LNCAP (cell line): Measurements from ENCODE around the gene HS6ST1.

Experiments used
- CTCF ChIP-seq: fragments of 450-650 bp; IDR thresholded peaks from 2 replicates; pipeline ENCODE4 v1.5.1; 2017; ENCODE audit warnings: mild to moderate bottlenecking

HS6ST1 gene, protein sequence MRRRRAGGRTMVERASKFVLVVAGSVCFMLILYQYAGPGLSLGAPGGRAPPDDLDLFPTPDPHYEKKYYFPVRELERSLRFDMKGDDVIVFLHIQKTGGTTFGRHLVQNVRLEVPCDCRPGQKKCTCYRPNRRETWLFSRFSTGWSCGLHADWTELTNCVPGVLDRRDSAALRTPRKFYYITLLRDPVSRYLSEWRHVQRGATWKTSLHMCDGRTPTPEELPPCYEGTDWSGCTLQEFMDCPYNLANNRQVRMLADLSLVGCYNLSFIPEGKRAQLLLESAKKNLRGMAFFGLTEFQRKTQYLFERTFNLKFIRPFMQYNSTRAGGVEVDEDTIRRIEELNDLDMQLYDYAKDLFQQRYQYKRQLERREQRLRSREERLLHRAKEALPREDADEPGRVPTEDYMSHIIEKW

DNA sequence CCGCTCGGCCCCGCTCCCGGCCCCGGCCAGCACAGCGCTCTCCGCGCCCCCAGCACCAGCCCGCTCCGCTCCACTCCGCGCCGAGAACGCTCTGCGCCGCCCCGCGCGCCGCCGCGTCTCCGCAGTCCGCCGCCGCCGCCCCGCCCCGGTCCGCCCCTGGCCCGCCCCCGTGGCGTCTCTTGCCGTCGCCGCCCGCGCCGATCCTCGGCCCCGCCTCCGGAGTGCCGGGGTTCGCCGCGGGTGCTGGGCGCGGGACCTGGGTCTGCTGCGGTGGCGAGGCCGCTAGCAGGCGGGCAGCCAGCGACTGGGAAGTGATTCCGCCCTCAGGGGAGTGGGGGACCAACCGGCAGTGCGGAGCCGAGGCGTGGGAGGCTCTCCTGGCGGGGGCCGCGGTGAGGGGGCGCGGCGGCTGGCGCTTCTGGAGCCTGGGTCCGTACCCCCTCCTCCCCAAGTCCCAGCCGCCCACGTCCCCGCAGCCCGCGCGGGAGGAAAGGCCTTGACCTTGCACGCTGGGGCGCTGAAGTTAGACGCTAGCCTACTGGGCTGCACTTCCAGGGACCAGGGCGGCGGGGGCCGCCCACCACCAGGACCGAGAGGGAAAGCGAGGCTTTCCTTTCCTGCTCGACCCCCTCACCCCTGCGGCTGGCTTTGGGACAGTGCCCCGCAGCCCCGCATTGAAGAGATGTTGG, at the start of gene HS6ST1:
Gene HS6ST1, minus strand, starts transcription at position 93 of the 689 bp plus-strand sequence. CDS start 305 bp downstream, outside the sequence.
- no peak for TF ChIP-seq CTCF

- no peak for TF ChIP-seq CTCF
Observed at GRCh38 chr2:128367601-128368359, 49.1 kb upstream of the HS6ST1 start.

DNA sequence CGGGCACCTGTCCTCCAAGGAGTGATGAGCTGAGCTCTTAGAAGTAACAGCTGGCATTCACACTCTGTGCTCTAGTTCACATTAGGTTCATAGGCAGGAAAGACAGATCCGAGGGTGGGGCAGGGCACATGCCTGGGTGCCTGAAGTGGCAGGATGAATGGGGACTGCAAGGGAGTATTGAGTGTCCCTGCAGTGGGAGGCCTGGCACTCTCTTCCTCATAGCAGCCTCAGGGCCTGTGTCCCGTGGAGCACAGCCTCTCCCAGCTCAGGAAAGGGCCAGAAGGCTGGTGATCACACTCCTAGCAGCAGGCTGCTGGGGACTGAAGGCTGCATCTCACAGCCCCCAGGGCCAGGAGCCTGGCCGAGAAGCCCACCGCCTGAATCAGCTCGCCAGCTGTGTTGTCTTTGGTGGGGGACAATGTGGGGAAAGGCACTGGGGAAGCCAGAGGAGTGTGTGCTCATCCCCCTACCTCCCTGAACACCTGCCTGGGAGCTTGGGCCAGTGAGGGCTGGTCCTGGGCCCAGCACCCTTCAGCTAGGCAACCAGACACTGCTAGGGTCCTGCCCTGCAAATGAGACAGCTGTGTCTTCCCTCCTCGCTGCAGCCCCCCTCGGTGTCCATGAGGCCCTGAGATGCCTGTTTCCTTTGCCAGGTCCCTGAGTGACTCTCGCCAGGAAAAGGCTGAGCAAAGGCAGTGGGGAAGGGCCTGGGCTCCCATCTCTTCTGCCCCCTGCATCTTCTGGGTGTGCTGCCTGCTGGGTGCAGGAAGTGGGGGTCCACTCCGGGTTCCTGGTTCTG, 48.2 kb upstream of the HS6ST1 start:
- TF ChIP-seq CTCF = no peak

DNA sequence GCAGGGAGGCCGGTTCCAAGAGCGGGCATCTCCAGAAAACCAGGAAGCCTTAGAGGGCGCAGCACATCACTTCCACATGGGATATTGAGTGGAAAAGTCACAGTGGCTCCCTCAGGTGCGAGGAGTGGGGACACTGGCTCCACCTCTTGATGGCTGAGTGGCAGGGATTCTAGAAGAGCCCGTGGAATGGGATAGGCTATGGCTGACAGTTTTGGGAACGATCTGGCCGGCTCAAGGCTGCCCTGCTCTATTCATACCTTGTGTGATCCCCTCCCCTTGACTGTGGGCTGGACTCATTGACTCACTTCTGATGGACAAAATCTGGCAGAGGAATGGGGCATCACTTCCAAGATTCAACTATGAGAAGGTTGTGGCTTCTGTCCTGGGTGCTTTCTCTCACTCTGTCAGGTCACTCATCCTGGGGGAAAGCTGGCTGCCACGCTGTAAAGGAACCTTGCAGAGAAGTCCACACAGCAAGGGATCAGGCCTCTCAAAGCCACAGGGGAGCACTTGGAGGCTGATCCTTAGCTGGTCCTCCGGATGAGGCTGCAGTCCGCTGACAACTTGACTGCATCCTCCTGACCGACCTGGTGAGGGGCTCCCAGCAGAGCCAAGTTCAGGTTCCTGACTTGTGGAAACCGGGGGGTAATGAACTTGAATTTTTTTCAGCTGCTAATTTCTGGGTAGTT, 46.7 kb upstream of the HS6ST1 start:
- TF ChIP-seq CTCF = no peak

DNA sequence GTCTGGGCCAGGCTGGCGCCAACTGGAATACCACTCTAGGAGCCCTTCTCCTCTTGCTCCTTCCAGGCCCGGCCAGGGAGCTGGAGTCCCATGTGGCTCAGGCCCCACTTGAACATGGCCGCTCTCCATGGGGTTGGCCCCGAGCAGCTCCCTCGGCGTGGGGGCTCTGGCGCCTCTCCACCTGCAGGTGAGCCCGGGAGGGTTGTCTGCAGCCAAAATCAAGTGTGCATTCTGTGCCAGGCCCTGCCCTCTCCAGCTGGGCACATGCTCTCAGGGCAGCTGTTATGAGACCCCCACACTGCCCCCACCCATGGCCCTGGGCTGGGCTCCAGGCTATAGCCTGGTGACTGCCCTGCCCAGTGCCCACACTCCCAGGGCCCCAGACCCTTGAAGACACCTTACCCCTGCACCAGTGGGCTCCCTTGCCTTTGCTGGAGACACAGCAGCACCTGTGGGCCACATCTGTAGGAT, 45.8 kb upstream of the HS6ST1 start:
- TF ChIP-seq CTCF = no peak

DNA sequence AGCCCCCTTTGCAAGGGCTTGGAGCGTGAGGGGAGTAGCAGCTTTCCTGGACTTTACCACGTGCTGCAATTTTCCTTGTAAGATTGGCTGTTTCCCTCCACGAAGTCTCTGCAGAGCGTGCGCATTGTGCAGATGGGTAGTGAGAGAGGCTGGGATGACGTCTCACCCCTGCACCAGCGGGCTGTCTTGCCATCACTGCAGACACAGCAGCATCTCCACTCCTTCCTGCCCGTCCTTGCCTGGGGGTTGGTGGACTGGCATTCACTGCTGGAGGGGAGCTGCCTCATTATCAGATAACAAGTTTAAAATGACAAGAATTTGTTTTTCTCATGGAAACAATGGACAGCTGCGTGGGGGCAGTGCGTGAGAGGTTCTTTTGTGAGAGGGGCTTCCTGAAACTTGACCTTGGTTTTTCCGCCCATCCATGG, 45.3 kb upstream of the HS6ST1 start:
- TF ChIP-seq CTCF = no peak
